HepG2 (cell line): ENCODE measurements around the gene PTPN14. TPM values are rescaled to one million over a fixed set of nuclear protein-coding genes. Genes with fewer than 3 reads are reported as not detected.

Experiments
- ATAC-seq: fragments of 200-7000 bp; cut with Tn5 transposase; 3 replicates; pipeline ENCODE4 v1.9.1; 2020; ENCODE audit warnings: mild to moderate bottlenecking, moderate library complexity
- BruUV-seq: library from RNA; stranded (reverse); fragments of 400-500 nt; replicated peaks from 2 replicates; lab custom pipeline; 2021; lab: Mats Ljungman, UMichigan
- CTCF ChIA-PET: fragments of 300-600 bp; formaldehyde crosslinking; extraction: SDS; loops from one replicate; lab custom pipeline; 2021; ENCODE audit warnings: low total read pairs, inconsistent platforms, low intra/inter-chr PET ratio; lab: Yijun Ruan, JAX
- POLR2A ChIA-PET: fragments of 350-600 bp; sonication (Branson Sonifier 250); formaldehyde crosslinking; loops from one replicate; lab custom pipeline; 2020; ENCODE audit warnings: antibody characterized with exemption, inconsistent platforms; lab: Yijun Ruan, JAX
- DNase-seq: peaks from one replicate; pipeline ENCODE4 v3.0.0-alpha.2; 2015; ENCODE audit warnings: low spot score
- FAIRE-seq: peaks from 3 replicates; lab custom pipeline; 2011; peaks lifted over from hg19 to GRCh38; lab: Jason Lieb, UNC
- H2AFZ ChIP-seq: one replicate; pipeline ENCODE4 v1.6.1; 2011; ENCODE audit warnings: low read length, inconsistent platforms
- H3K27ac ChIP-seq: fragments of 300-600 bp; 3 replicates; pipeline ENCODE4 v1.8.0; 2011; ENCODE audit warnings: mixed run types, mild to moderate bottlenecking, mixed read lengths, low read length, inconsistent platforms; ENCODE audit not compliant: insufficient read depth; ENCODE audit errors: extremely low read length
- H3K27me3 ChIP-seq, 2 experiments: fragments of 200-600 bp in 1 of 2; 2 replicates in 1 of 2; 3 replicates in 1 of 2; pipeline versions ENCODE4 v1.6.0 to v1.8.0; 2011; ENCODE audit warnings: low read length in 2 of 2, mild to moderate bottlenecking in 2 of 2, moderate library complexity in 2 of 2, inconsistent platforms in 1 of 2; ENCODE audit not compliant: insufficient read depth in 2 of 2, control insufficient read depth in 1 of 2
- H3K36me3 ChIP-seq, 2 experiments: fragments of 200-600 bp in 1 of 2; replicated peaks in 1 of 2; 2 replicates in 1 of 2; 3 replicates in 1 of 2; pipeline versions ENCODE4 v1.5.1 to v1.8.0; 2011; ENCODE audit warnings: low read length in 2 of 2, inconsistent platforms in 1 of 2; ENCODE audit not compliant: insufficient read depth in 2 of 2, control insufficient read depth in 1 of 2
- H3K4me1 ChIP-seq: 2 replicates; pipeline ENCODE4 v1.5.1; 2012; ENCODE audit warnings: low read length, inconsistent platforms; ENCODE audit not compliant: insufficient read depth
- H3K4me2 ChIP-seq: 2 replicates; pipeline ENCODE4 v1.6.0; 2011; ENCODE audit warnings: low read depth, low read length, inconsistent platforms
- H3K4me3 ChIP-seq, 3 experiments: fragments of 200-600 bp in 1 of 3; sonication (generic), shearing (Covaris generic) in 1 of 3; replicated peaks in 1 of 3; 2 replicates each; pipeline ENCODE4 v1.5.1; 2011 to 2016; ENCODE audit warnings: low read length in 3 of 3, inconsistent platforms in 2 of 3, low read depth in 2 of 3, mild to moderate bottlenecking in 2 of 3, control low read depth in 1 of 3, mixed read lengths in 1 of 3; ENCODE audit not compliant: insufficient read depth in 1 of 3
- H3K79me2 ChIP-seq: one replicate; pipeline ENCODE4 v1.6.1; 2011; ENCODE audit warnings: low read length, inconsistent platforms; ENCODE audit not compliant: insufficient read depth
- H3K9ac ChIP-seq: 2 replicates; pipeline ENCODE4 v1.6.0; 2011; ENCODE audit warnings: mild to moderate bottlenecking, low read depth, low read length, inconsistent platforms; ENCODE audit not compliant: insufficient read depth
- H3K9me3 ChIP-seq: 2 replicates; pipeline ENCODE4 v1.5.1; 2012; ENCODE audit warnings: mild to moderate bottlenecking, low read length
- H4K20me1 ChIP-seq: 2 replicates; pipeline ENCODE4 v1.6.0; 2011; ENCODE audit warnings: inconsistent platforms, mild to moderate bottlenecking, low read length, moderate library complexity; ENCODE audit not compliant: insufficient read depth
- CREB1 ChIP-seq, 2 experiments: fragments of 450-650 bp in 1 of 2; IDR thresholded peaks; 2 replicates each; pipeline ENCODE4 v1.6.1; 2016 to 2017; ENCODE audit warnings: control low read depth in 1 of 2, mild to moderate bottlenecking in 1 of 2, missing compliant biosample characterization in 1 of 2, missing genetic modification characterization in 1 of 2
- DDIT3 ChIP-seq: sonication (generic); formaldehyde crosslinking; IDR thresholded peaks from 2 replicates; pipeline ENCODE4 v1.4.0; 2020; ENCODE audit warnings: mild to moderate bottlenecking, missing genetic modification reagents
- FOXA1 ChIP-seq, 2 experiments: fragments of 450-650 bp in 1 of 2; sonication (generic) in 1 of 2; formaldehyde crosslinking in 1 of 2; IDR thresholded peaks; 2 replicates each; pipeline versions ENCODE4 v1.4.0 to v1.6.1; 2016 to 2020; ENCODE audit warnings: missing genetic modification reagents in 1 of 2
- KLF12 ChIP-seq: sonication (generic); formaldehyde crosslinking; IDR thresholded peaks from 2 replicates; pipeline ENCODE4 v1.4.0; 2020; ENCODE audit warnings: missing genetic modification reagents, borderline replicate concordance
- RBFOX2 ChIP-seq: fragments of 200-400 bp; formaldehyde crosslinking; IDR thresholded peaks from 2 replicates; pipeline ENCODE4 v1.6.1; 2017; ENCODE audit warnings: low read depth, mild to moderate bottlenecking, low read length
- SMAD1 ChIP-seq: sonication (generic); formaldehyde crosslinking; IDR thresholded peaks from 2 replicates; pipeline ENCODE4 v1.4.0; 2020; ENCODE audit warnings: missing genetic modification reagents, low read depth, mild to moderate bottlenecking, borderline replicate concordance
- TFE3 ChIP-seq: IDR thresholded peaks from 2 replicates; pipeline ENCODE4 v1.6.1; 2016
- TOPORS ChIP-seq: sonication (generic); formaldehyde crosslinking; IDR thresholded peaks from 2 replicates; pipeline ENCODE4 v1.8.0; 2023; ENCODE audit warnings: mild to moderate bottlenecking, missing genetic modification reagents
- YY1 ChIP-seq: IDR thresholded peaks from 2 replicates; pipeline ENCODE4 v1.6.1; 2011; ENCODE audit warnings: low read length, low read depth, moderate library complexity, mild to moderate bottlenecking; ENCODE audit not compliant: insufficient read depth, insufficient replicate concordance
- ZFP90 ChIP-seq: sonication (generic); formaldehyde crosslinking; IDR thresholded peaks from 2 replicates; pipeline ENCODE4 v1.8.0; 2022; ENCODE audit warnings: missing genetic modification reagents, mild to moderate bottlenecking, inconsistent platforms, borderline replicate concordance
- ZNF431 ChIP-seq: sonication (generic); formaldehyde crosslinking; IDR thresholded peaks from 2 replicates; pipeline ENCODE4 v1.9.0; 2022; ENCODE audit warnings: missing genetic modification reagents, low read depth, mild to moderate bottlenecking, borderline replicate concordance
- ZNF589 ChIP-seq: sonication (generic); formaldehyde crosslinking; conservative IDR thresholded peaks from 2 replicates; pipeline ENCODE4 v1.8.0; 2022; ENCODE audit warnings: mild to moderate bottlenecking, moderate library complexity, missing genetic modification reagents
- ZNF710 ChIP-seq: sonication (generic); formaldehyde crosslinking; IDR thresholded peaks from 2 replicates; pipeline ENCODE4 v1.5.0; 2020; ENCODE audit warnings: mild to moderate bottlenecking, missing genetic modification reagents, borderline replicate concordance
- WGBS: methylation state at CpG from one replicate; pipeline ENCODE4 v1.1.6; 2017; ENCODE audit warnings: low lambda C conversion rate; 5-methylcytosine and 5-hydroxymethylcytosine counted together
- in situ Hi-C: cut with HindIII; loops from 2 replicates; pipeline ENCODE4 v1.10.0; 2017; ENCODE audit warnings: low pct_unique_long_range_greater_than_20kb; ENCODE audit not compliant: extremely low pct_ligation_motif_present
- intact Hi-C: fragments of 100-400 bp; cut with micrococcal nuclease; formaldehyde crosslinking; loops from one replicate; pipeline ENCODE4 v1.10.0; 2022; ENCODE audit not compliant: unreplicated experiment
- polyA plus RNA-seq, 8 experiments: library from polyadenylated mRNA; depleted of rRNA in 3 of 8; stranded (reverse) in 7 of 8; unstranded in 1 of 8; fragments of >200 nt; fragmentation: Illumina TruSeq in 4 of 8; extraction: Trizol in 4 of 8; gene quantifications; 2 replicates each; pipeline versions ENCODE4 v1.2.1 to v1.2.3, GENCODE V29; 2011 to 2016; ENCODE audit warnings: low read depth in 4 of 8, missing spikeins in 1 of 8, mixed read lengths in 1 of 8; ENCODE audit not compliant: insufficient read depth in 1 of 8
- total RNA-seq, 5 experiments: library from RNA; depleted of rRNA; stranded (reverse); fragments of >200 nt; fragmentation: Illumina TruSeq; extraction: Trizol; gene quantifications; 2 replicates each; pipeline ENCODE4 v1.2.3, GENCODE V29; 2016; ENCODE audit warnings: low read depth in 1 of 5
- TF ChIP-seq, protein P1 (sequence below): sonication (generic); formaldehyde crosslinking; IDR thresholded peaks from 2 replicates; pipeline ENCODE4 v1.8.0; 2022; ENCODE audit warnings: missing genetic modification reagents, mild to moderate bottlenecking, inconsistent platforms, borderline replicate concordance
- TF ChIP-seq, protein P2 (sequence below): sonication (generic); formaldehyde crosslinking; IDR thresholded peaks from 2 replicates; pipeline ENCODE4 v1.8.1; 2023; ENCODE audit warnings: mild to moderate bottlenecking, inconsistent platforms, moderate library complexity, missing genetic modification reagents, borderline replicate concordance

The PTPN14 gene
- total and polyA plus RNA-seq, 2 of the 13 experiments (the other 11 are each of a cell fraction or from before 2014, with no cell fraction given) = 3.9 to 4.7 TPM

GRCh38 chr1:214573386-214574318 lies 22.2 kb upstream of the PTPN14 start:
- H3K9ac ChIP-seq = no peak overlapping the region
- in situ Hi-C loops (no loop called here), intact Hi-C loops (no loop called here)
- no peaks in the 10 kb centered on the region for H4K20me1 ChIP-seq
- ChIA-PET CTCF (no interaction called here), POLR2A (no interaction called here)
- no peak overlapping the region for H3K4me2 ChIP-seq
- 42% methylated on average over 11 of the region's 11 CpGs for WGBS
- no peak for DNase-seq
- H3K9me3 ChIP-seq = peaks cover 15% of the 10 kb centered on the region
- ATAC-seq = no peak
- H3K27ac ChIP-seq = no peak overlapping the region
- H3K4me3 ChIP-seq = no peak overlapping the region
- H3K36me3 ChIP-seq = no peaks in the 10 kb centered on the region
- no TSS peak for BruUV-seq
- peaks cover 0 to 12% of the 10 kb centered on the region in 2 experiments; a peak in 3 of 5 replicates for H3K27me3 ChIP-seq
- no peaks in the 10 kb centered on the region for H3K79me2 ChIP-seq
- no peaks in the 10 kb centered on the region for H3K4me1 ChIP-seq
- FAIRE-seq = no peak
- no peak overlapping the region for H2AFZ ChIP-seq
- TF ChIP-seq RBFOX2 (no peak), KLF12 (CRISPR knock-in tag) (no peak), DDIT3 (CRISPR knock-in tag) (no peak), TFE3 (no peak), CREB1 (IDR thresholded peaks at IDR 0.05) (no peak), CREB1 (CRISPR knock-in tag; IDR thresholded peaks at IDR 0.05) (no peak), TOPORS (CRISPR knock-in tag) (no peak), SMAD1 (CRISPR knock-in tag) (no peak), ZNF431 (CRISPR knock-in tag) (no peak), FOXA1 (IDR thresholded peaks at IDR 0.05) (no peak), FOXA1 (CRISPR knock-in tag; IDR thresholded peaks at IDR 0.05) (no peak), YY1 (no peak), ZFP90 (CRISPR knock-in tag) (no peak), ZNF710 (no peak), ZNF589 (CRISPR knock-in tag) (no peak)
- TF ChIP-seq, protein P1, sequence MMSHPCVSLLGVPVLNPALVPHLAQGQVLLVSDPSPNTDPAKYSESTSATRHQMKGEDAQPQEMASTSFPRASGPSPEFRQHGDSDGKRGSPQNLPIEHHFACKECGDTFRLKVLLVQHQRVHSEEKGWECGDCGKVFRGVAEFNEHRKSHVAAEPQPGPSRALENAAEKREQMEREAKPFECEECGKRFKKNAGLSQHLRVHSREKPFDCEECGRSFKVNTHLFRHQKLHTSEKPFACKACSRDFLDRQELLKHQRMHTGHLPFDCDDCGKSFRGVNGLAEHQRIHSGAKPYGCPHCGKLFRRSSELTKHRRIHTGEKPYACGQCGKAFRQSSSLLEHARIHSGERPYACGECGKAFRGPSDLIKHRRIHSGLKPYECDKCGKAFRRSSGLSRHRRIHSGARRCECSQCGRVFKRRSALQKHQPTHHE (CRISPR knock-in tag) = no peak
- TF ChIP-seq, protein P2, sequence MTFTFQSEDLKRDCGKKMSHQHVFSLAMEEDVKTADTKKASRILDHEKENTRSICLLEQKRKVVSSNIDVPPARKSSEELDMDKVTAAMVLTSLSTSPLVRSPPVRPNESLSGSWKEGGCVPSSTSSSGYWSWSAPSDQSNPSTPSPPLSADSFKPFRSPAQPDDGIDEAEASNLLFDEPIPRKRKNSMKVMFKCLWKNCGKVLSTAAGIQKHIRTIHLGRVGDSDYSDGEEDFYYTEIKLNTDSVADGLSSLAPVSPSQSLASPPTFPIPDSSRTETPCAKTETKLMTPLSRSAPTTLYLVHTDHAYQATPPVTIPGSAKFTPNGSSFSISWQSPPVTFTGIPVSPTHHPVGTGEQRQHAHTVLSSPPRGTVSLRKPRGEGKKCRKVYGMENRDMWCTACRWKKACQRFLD (CRISPR knock-in tag) = no peak
